Activated CD4-positive, alpha-beta T cell treated with anti-CD3 and anti-CD28 coated beads, Interleukin-2, Interleukin-6, amounts not matched to agents 100 ng/mL and 50 ng/mL, durations not matched to agents 16 hours and 8 hours (primary cell): Measurements from ENCODE around the gene ALOXE3.

Source experiments
- DNase-seq: peaks from one replicate; pipeline ENCODE4 v3.0.0-alpha.2; 2020

ALOXE3 gene

GRCh38 chr17:8141741-8142140 lies 23.4 kb upstream of the ALOXE3 start:
- no peak for DNase-seq

- no peak for DNase-seq
These were observed 22.7 kb upstream of the ALOXE3 start for GRCh38 chr17:8141045-8141444.

- DNase-seq: no peak
These were observed 22.0 kb upstream of the ALOXE3 start for GRCh38 chr17:8140065-8141029.

GRCh38 chr17:8138672-8139371 lies 20.5 kb upstream of the ALOXE3 start:
- DNase-seq: peak; percentile 99

GRCh38 chr17:8138374-8138671 lies 20.0 kb upstream of the ALOXE3 start:
- no peak for DNase-seq

GRCh38 chr17:8137645-8138373 lies 19.5 kb upstream of the ALOXE3 start:
- DNase-seq: no peak

- DNase-seq: no peak
These were observed 15.6 kb upstream of the ALOXE3 start for GRCh38 chr17:8133941-8134340.

- no peak for DNase-seq
These were observed 15.1 kb upstream of the ALOXE3 start for GRCh38 chr17:8133399-8133798.

- DNase-seq: no peak
These were observed 13.6 kb upstream of the ALOXE3 start for GRCh38 chr17:8131844-8132441.

- no peak for DNase-seq
These were observed 9.9 kb upstream of the ALOXE3 start for GRCh38 chr17:8128125-8128784.

GRCh38 chr17:8126491-8127066 lies 8.3 kb upstream of the ALOXE3 start:
- DNase-seq: peak; percentile 63

GRCh38 chr17:8125947-8126490 lies 7.7 kb upstream of the ALOXE3 start:
- DNase-seq: no peak

GRCh38 chr17:8125154-8125946 lies 7.0 kb upstream of the ALOXE3 start:
- DNase-seq: peak; percentile 94

GRCh38 chr17:8124350-8125153 lies 6.2 kb upstream of the ALOXE3 start:
- DNase-seq: peak; percentile 49

GRCh38 chr17:8123695-8124349 lies 5.5 kb upstream of the ALOXE3 start, which contains the start of gene HES7:
HES7 (minus strand) TSS chr17:8124106; CDS start chr17:8124084, 22 bp downstream.
- DNase-seq: no peak

GRCh38 chr17:8122924-8123694 lies 4.8 kb upstream of the ALOXE3 start:
- DNase-seq: peak; percentile 76

GRCh38 chr17:8122422-8122923 lies 4.2 kb upstream of the ALOXE3 start:
- DNase-seq: peak; percentile 42

- DNase-seq: peak; percentile 77
These were observed 3.5 kb upstream of the ALOXE3 start for GRCh38 chr17:8121681-8122421.
